ENCODE results near the gene ADM.

ADM gene

GRCh38 chr11:10315083-10315482, 10.2 kb downstream of the ADM start:
- no peak for TF ChIP-seq CTCF (conservative IDR thresholded peaks at IDR 0.05; ENCODE audit: low read depth)
- DNase-seq (ENCODE audit: low spot score) = no peak
- ChIA-PET CTCF (interaction anchor here (0.6 to 0.7 kb wide), 3 partner anchors 18 to 650 kb away, joined by 3 to 4 read pairs (median 3); no protein-coding TSS in a partner anchor), POLR2A (ENCODE audit: low non-redundant PET) (no interaction called here)
- H3K27ac ChIP-seq = no peak overlapping the region

- ChIA-PET CTCF (interaction anchor here (0.6 kb wide), 1 partner anchor 53 kb away, joined by 4 read pairs; no protein-coding TSS in a partner anchor), POLR2A (ENCODE audit: low non-redundant PET) (no interaction called here)
- no peak for DNase-seq (ENCODE audit: low spot score)
- H3K27ac ChIP-seq = no peak overlapping the region
- TF ChIP-seq CTCF (conservative IDR thresholded peaks at IDR 0.05; ENCODE audit: low read depth) = no peak
Measured at GRCh38 chr11:10317151-10317755, 12.4 kb downstream of the ADM start.

GRCh38 chr11:10317776-10318526, 13.1 kb downstream of the ADM start:
- CTCF ChIA-PET = interaction anchor here (0.6 kb wide), 2 partner anchors 11 to 52 kb away, joined by 3 to 4 read pairs; no protein-coding TSS in a partner anchor
- POLR2A ChIA-PET (ENCODE audit: low non-redundant PET) = no interaction called here
- TF ChIP-seq CTCF (conservative IDR thresholded peaks at IDR 0.05; ENCODE audit: low read depth) = no peak
- no peak overlapping the region for H3K27ac ChIP-seq
- DNase-seq (ENCODE audit: low spot score) = no peak

- TF ChIP-seq CTCF (conservative IDR thresholded peaks at IDR 0.05; ENCODE audit: low read depth) = no peak
- CTCF ChIA-PET = interaction anchor here (0.6 kb wide), 1 partner anchor 11 kb away, joined by 3 read pairs; no protein-coding TSS in a partner anchor
- H3K27ac ChIP-seq = no peak overlapping the region
- DNase-seq (ENCODE audit: low spot score) = no peak
- POLR2A ChIA-PET (ENCODE audit: low non-redundant PET) = interaction anchor here (0.6 kb wide), 1 partner anchor 13 kb away, joined by 3 read pairs; the partner anchor contains the start of gene ADM
Measured at GRCh38 chr11:10318527-10318802, 13.6 kb downstream of the ADM start.

GRCh38 chr11:10319702-10320558, 15.1 kb downstream of the ADM start:
- ChIA-PET CTCF (interaction anchor here (0.7 kb wide), 3 partner anchors 405 to 1438 kb away, joined by 3 to 4 read pairs (median 4); no protein-coding TSS in a partner anchor), POLR2A (ENCODE audit: low non-redundant PET) (no interaction called here)
- DNase-seq (ENCODE audit: low spot score) = no peak
- no peak for TF ChIP-seq CTCF (conservative IDR thresholded peaks at IDR 0.05; ENCODE audit: low read depth)
- no peak overlapping the region for H3K27ac ChIP-seq
